NCI-H146 (cell line): ENCODE measurements around the gene CDKN1B.
A peak's percentile ranks its signal among the peaks of the same experiment; 100 is the strongest.
"Not testable (repeated sequence)": the region's sequence is repeated elsewhere in the genome, so short reads cannot be mapped to it uniquely, and the experiment has no call there.

ENCODE experiments used
- DNase-seq: peaks from one replicate; lab custom pipeline; 2025; lab: John Stamatoyannopoulos, UW

Gene CDKN1B

DNA sequence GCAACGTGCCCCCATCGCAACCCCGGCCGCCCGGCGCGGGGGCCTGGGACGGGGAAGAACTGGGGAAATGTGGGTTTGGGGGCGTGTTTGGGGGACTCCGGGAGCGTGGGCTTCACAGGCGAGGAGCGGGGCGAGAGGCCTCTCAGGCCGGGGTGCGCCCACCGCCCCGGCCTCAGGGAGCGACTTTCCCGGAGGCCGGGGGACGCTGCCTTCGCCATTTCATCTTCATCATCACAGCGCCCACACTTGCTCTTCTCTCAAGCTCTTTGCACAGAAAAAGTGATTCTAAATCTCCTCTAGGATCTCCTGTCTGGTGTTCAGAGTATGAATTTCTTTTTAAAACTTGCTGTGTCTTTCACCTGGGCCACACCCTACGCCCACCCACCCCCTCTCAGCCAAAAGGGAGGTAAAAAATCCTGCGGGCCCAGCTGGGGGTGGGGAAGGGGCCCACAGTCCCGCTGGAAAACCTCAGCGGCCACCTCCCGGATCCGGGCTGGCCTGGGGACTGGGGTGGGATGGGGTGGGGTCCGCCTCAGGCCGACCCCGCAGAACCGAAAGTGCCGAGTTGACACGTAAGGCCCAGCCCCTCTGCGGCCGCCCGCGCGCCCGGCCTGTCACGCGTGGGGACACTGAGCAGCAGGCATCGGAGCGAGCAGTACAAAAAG, 7.4 kb downstream of the CDKN1B start:
- DNase-seq = no peak

DNA sequence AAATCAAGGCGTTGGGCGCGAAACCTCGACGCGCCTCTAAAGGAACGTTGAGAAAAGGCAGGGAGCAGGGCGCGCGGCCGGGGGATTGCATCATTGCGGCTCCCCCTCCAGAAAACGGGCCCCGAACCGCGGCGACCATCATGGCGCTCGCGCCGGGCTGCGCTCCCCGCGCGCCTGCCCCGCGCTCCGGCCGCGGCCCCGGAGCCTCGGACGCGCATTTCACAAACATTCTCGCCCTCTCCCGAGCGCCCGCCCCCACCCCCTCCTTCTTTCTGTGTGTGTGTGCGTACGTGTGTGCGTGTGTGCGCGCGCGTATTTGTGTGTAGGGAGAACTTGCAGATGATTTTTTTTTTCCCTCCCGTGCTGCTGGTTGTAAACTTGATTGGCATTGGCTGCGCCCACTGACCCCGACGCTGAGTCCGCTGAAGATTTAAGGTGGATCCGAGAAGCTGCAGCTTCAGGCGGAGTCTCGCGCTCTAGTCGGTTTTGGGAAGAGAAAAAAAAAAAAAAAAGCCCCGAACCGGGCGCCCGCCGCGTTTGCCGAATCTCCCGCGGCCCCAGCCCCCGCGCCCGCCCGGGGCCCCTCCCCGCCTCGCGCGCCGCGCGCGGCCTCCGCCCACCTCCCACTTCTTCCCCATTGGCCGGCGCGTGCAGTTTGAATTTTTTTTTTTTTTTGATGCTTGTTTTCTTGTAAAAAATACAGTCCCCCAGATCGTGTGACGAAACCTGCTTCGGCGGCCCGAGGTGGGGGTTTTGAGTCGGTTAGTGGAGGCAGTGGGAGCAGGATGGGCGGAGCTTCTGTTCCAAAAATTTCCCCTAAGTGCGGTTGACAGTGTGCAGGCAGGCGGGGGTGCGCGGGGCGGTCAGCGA, 8.2 kb downstream of the CDKN1B start:
- DNase-seq = peak; percentile 99

GRCh38 chr12:12725956-12726554, 8.9 kb downstream of the CDKN1B start:
- DNase-seq = no peak

GRCh38 chr12:12726555-12727093, 9.5 kb downstream of the CDKN1B start:
- DNase-seq = no peak

- no peak for DNase-seq
Observed at GRCh38 chr12:12731178-12731577, 14.0 kb downstream of the CDKN1B start.

GRCh38 chr12:12731785-12732184, 14.6 kb downstream of the CDKN1B start:
- DNase-seq = no peak

DNA sequence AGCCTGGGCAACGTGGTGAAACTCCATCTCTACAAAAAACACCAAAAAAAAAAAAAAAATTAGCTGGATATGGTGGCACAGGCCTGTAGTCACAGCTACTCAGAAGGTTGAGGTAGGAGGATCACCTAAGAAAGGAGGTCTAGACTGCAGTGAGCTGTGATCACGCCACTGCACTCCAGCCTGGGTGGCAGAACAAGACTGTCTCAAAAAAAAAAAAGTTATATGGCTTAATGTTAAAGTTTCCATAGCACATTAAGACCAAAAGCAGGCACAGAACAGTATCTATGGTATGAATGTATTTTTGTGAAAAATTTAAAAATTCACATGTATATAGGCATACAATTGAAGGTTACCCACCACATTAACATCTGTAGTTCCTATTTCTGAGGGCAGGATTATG, 15.9 kb downstream of the CDKN1B start:
- no peak for DNase-seq

DNA sequence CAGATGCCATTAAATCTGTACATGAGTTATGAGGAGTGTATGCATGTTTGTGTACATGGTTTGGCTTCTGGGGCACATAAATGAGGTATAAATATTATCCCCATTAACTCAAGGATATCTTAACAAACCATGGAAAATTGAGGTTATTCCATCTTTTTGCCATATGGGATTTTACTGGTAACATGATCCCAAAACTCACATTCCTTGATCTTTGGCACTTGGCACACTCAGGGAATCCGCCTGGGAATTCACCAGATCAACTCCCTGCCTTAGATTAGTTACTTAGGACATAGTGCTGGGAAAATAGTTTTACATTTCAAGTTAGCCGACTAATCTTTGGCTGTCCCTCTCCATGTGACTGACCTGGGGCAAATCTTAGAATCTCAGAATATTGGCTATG, 16.9 kb downstream of the CDKN1B start:
- no peak for DNase-seq

GRCh38 chr12:12734561-12735071, 17.4 kb downstream of the CDKN1B start:
- DNase-seq = no peak

DNA sequence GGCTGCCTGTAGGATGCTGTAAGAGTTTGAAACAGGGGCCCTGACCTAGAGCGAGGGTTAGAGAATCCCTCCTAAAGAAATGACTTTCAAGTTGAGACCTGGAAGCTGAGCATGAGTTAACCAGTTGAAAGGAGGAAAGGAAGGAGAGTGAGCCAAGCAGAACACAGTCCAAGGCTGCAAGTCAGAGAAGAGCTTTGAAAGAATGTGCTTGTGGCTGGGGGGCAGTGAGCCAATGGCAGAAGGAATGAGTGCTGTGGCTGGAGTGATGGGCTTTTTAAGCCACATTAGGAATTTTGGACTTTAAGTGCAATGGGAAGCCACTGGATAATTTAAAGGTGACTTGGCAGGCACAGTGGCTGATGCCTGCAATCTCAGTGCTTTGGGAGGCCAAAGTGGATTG, 18.1 kb downstream of the CDKN1B start:
- DNase-seq = no peak

GRCh38 chr12:12736759-12737676, 19.9 kb downstream of the CDKN1B start:
- DNase-seq = peak; percentile 55

GRCh38 chr12:12738152-12738551, 21.0 kb downstream of the CDKN1B start:
- not testable (repeated sequence) for DNase-seq

DNA sequence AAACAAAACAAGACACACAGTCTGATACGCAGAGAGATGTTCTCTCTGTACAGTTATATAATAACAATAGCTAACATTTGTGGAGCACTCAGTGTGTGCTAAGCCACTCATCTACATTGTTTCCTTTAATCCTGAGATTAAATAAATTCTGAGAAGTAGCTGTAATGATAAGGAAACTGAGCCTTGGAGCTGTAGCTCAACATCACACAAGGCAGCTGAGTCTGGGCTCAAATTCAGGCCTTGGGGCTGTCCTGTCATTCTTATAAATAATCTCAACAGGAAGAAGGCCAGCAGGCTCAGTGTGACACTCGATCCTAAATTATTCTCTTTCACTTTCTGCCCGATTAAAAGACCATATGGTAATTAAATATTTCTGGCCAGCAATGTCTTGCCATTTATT, 24.5 kb downstream of the CDKN1B start:
- no peak for DNase-seq

- no peak for DNase-seq
Observed at GRCh38 chr12:12744546-12745305, 27.6 kb downstream of the CDKN1B start.

DNA sequence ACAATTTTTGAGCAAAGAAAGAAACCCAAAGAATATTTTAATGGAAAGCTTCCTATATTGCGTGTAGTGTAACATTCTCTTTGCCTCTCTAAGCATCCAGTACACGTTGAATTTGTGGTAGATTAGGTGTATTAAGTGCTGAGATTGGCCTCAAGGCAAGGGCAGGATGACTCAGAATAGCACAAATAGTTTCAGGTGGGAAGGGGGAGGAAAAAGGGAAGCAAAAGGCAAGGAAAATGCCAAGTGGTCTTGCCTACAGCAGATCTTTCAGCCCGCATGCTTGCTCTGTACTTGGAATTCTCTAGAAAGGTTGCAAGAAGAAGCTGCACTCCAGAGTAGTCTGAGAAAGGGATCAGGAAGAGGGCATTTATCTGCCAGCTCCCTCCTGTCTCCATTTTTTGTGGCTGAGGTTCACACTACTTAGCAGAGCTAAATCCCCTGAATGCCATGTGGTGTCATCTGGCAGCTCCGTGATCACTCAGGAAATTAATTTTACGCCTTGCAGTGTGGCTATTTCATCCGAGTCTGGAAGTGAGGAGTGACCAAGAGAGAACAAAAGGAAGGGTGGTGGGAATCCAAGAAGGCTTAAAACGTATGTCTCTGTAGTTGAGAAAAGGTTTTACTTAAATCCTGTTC, 28.5 kb downstream of the CDKN1B start:
- DNase-seq = no peak

DNA sequence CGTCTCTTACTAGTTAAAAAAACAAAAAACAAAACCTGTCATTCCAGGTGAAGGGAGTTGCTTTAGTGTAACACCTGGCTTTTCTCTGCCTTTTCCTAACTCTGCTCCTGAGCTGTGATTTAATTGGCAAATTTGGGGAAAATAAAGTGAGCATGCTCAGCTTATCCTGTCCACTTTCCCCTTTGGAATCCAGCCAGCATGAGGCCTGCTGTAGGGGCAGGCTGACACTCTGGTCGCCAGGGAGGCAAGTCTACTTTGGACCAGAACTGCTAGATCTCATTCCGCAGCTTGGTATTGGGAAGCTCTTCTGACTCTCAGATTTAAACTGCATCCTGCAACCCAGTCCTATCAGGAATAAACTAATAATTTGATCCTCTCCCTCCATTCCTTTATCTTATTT, 30.1 kb downstream of the CDKN1B start:
- DNase-seq = no peak

DNA sequence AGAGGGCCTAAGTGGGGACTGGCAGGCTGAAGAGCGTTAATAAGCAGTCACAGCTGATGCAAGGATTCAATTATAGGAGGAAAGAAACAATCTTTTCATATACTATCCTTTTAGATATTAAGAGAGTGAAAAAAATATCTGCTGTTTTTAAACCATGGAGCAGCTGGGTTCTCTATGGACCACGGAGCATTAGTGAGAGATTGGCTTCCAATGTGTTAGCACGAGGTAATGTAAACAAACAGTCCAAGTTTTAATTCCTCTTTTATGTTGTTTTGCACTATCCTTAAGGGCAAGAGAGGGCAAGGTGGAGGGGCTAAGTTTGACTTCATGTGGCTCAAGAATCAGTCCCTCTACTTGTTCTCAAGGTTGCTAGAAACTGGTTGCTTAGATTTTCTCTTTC, 30.9 kb downstream of the CDKN1B start:
- DNase-seq = no peak

DNA sequence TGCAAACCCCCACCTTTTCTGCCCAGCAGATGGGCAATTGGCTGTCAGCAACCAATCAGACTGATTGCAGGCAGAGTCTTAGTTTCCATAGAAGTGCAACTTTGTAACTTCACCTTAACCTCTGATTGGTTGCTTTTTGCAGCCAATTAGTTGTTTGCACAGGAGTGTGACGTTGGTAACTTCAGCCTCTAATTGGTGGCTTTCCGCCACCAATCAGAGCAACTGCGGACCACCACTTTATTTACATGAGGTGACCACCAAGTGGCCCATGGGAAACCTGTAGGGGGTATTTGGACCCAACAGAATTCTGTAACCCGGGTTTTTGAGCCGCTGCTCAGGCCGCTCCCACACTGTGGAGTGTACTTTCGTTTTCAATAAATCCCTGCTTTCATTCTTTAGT, 32.3 kb downstream of the CDKN1B start:
- no peak for DNase-seq

DNA sequence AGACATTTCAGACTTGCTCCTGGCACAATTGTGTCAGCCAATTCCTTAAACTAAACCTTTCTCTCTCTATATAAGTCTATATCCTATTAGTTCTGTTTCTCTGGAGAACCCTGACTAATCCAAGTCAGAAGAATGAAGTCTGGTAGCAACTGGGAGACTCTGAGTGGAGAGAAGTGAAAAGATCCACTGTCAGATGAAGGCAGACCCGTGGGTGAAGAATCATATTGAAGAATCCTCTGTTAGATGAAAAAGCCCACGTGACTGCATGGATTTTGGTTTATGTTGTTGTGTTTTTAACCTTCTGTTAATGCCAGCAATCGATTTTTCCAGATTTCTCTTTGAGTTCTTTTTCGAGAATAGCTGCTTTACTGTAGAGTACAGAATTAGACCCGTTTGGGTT, 38.8 kb downstream of the CDKN1B start:
- no peak for DNase-seq

DNA sequence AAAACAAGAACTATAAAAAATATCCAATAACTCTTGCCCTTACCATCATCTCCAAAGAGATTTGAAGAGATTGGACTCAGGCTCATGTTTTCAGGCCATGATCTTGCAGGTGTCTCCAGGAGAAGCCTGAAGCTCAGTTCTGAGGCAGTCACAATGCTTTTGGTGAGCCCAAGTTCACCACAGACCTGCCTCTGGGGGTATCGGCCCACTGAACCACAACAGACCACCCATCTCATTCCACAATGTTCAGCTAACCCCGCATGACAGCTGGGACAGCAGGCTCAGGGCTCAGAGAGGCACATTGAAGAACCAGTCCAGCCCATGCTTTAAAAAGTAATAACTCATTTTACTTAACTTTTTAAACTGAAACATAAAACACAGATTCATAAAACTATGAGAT, 40.0 kb downstream of the CDKN1B start:
- DNase-seq = no peak
